HUDEP-2 (cell line): ENCODE data around the gene ASCC1.

Experiments
- DNase-seq, 76 experiments: peaks; one replicate each; lab custom pipeline; 2025; ENCODE audit not compliant: unreplicated experiment in 76 of 76; lab: John Stamatoyannopoulos, UW

Gene ASCC1

DNA sequence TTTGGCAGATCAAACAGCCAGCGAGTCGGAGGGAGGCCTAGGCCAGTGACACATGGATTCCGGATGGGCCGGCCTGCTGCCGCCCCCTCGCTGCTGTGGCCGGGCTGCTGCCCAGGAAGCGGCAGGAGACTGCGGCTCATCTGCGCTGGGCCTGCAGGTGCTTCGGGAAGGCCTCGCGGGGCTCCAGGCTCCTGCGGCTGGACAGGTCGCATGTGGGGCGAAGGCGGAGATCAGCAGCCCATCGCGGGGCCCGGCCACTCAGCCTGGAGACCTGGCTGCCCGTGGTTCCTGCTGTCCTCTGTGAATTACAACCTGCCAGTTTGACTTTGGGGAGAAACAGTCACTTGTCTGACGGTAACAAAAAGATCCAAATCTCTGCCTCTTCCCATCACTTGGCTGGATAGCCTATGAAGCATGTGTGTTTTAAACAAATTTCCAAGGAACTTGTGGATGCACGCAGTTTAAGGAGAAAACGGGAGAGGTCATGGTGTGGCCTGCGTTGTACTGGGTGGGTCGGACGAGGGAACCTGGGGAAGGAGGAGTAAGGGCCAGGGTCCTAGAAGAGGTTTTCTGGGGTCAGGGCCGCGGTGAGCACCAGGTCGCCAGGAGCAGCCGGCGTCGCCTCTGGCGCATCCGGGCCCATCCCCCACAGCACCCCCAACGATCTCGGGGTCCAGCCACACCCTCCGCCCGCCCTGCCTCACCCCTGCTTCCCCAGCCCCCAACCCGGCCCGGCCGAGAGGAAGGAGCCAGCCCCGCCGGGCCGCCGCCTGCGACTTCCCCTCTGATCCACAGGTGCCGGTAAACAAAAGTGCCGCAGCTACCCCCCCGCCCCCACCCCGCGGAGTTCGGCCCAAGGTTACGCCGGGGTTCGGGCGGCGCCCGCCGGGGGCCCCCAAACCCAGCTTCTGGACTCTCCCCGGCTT is 129.3 kb downstream of the ASCC1 start:
- no peak for DNase-seq

DNA sequence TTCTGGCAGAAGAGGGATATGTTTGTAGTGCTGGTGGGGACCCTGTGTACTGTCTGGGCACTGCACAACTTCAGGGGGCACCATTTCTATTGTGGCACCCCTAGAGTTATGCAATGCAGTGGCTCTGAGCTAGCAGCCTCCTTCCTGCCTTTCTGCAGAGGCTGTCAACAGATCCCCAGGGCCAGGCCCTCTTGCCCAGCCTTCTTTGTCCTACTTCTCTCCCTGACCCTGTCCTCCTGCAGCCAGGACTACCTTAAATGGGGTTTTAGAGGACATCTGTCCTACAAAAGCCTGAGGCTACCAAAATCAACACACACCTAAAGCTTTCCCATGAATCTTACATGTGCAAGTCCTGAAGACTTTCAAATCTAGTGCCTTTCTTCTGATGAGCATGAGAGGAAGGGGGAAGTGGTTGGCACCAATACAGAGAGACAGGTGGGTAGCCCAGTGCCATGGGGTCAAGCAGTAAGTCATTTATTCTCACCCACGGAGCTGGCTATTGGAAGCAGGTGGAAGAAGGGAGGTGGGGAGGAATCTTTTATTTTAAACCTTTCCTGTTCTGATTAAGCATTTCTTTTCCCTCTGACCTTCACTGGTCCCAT is 130.1 kb downstream of the ASCC1 start:
- DNase-seq = no peak

- DNase-seq = no peak
Measured at GRCh38 chr10:72085166-72085565, 130.9 kb downstream of the ASCC1 start.

GRCh38 chr10:72083790-72084459 is 132.2 kb downstream of the ASCC1 start:
- DNase-seq = no peak

DNA sequence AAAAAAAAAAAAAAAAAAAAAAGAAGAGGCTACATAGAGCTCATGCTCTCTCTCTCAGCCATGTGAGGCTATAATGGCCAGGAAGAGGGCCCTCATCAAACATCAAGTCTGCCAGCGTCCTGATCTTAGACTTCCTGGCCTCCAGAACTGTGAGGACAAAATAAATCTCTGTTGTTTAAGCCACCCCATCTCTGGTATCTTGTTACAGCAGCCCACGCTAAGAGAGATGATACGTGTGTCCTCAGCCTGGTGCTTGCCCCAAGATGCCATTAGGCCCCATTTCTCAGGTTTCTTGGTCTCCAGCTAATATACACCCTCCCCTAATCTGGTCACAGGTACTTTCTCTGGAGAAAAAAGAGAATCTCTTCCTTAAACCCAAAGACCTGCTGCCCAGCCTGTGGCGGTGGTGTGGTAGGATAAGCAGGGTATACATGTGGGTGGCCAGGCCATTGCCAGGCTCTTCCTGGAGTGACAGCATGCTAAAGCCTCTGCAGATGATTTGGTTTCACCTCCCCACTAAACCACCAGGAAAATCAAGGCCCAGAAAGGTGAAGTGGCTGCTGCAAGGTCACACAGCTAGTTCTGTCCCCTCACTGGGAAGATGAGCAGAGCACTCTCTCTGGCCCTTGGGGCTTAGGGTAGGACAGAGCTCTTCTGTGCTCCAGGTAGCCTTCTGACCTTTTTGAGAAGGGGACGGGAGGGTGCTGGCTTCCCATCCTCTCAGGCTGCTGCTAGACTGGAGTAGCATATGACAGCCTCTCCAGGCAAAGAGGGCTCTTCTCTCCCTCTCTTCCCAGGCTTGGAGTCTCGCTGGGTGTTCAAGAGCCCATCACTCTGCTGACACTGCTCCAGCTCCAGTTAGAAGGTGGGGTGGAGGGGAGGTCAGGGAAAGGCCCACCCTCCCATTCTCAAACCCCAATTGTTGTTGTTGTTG is 133.0 kb downstream of the ASCC1 start:
- DNase-seq = no peak

GRCh38 chr10:72081772-72082590 is 134.1 kb downstream of the ASCC1 start:
- DNase-seq = no peak

DNA sequence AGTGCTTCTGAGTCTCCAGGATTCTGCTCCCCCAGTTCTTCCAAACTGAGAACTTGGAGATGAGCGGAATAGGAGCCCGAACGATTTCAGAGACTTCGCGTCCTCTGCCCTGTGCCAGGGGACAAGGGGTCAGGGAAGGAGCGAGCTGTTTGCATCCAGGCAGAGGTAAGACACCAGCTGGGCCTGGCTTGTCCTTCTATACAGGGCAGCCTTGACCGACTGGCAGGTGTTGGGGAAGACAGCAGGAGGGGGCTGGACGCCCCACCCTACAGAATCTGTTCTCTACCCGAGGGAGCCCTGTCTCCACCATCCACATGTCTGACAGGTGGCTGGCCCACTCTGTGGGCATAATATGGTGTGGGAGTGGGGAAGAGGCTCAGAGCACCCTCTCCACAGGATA is 134.9 kb downstream of the ASCC1 start:
- no peak for DNase-seq

DNA sequence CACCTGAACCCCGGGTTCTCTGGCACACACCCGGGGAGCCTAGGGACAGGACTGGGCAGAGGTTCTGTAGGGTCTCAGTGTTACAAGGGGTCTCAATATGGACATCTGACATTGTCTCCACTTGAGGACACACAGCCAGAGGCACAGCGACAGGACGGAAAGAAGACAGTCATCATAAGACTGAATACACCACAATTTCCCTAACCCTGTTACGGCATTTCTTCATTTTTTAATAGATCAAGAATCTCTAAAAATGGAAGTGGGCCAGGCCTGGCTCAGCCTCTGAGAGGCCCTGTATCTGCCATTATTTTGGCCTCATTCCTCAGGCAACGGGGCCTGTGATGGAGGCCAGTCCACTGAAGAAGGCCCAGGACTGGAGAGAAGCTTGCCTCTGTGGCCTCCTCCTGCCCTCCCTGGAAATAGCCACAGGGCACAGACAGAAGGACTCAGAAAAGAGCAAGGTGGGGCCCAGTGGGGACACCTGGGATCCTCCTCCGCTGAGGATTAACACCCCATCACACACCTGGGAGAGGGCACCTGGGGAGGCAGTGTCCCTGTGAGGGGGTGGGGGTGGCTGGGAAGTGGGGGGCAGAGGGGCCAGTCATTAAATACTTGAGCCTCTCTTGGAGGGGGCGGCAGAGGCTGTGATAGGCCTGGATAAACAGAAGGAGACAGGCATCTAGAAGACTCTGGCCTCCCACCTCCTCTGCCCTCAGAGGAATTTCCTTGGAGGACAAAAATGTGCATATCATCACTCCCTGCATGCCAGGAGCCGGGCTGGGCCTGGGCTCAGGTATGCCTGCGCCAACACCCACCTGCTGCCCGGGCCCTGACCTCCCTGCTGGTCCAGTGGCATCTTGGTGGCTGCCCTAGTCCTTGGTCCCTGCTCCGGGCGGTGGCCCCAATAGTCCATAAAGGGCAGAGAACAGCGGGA is 135.8 kb downstream of the ASCC1 start:
- DNase-seq = no peak

GRCh38 chr10:72079356-72079755 is 136.7 kb downstream of the ASCC1 start:
- no peak for DNase-seq

- DNase-seq = no peak
Measured at GRCh38 chr10:72077275-72077990, 138.6 kb downstream of the ASCC1 start.

GRCh38 chr10:72076756-72077155 is 139.3 kb downstream of the ASCC1 start:
- no peak for DNase-seq

DNA sequence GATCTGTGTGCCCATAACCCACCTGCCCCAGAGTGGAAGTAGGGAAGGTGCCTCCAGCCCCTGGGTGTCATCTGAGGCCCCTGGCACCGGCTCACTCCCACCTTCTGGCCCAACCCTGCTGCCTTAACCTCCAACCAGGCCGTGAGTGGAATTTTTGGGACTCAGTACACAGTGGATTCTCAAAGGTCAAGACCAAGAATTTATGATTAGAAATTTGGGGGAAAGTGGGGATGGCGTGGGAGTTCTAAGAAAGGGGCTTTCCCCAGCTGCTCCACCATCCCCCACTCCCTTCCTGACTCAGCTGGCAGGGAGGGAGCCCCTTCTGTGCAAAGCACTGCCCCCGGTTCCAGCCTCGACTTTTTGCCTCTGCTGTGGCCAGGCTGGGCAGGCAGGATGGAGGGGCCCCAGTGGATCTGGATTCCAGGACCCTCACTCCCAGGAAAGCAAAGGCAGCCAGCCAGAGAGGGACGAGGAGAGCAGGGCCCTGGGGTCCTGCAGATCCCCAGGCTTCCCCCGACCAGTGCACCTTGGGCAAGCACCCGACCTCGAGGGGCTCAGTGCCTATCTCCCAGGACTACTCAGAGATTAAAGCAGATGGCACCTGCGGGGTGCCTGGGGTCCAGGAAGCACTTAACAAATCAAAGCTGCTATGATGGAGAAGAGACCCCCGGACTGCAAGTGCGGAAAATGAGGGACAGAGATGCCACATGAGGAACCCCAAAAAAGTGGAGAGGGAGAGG is 140.5 kb downstream of the ASCC1 start:
- DNase-seq = no peak

- DNase-seq = no peak
Measured at GRCh38 chr10:72074574-72075375, 141.3 kb downstream of the ASCC1 start.

DNA sequence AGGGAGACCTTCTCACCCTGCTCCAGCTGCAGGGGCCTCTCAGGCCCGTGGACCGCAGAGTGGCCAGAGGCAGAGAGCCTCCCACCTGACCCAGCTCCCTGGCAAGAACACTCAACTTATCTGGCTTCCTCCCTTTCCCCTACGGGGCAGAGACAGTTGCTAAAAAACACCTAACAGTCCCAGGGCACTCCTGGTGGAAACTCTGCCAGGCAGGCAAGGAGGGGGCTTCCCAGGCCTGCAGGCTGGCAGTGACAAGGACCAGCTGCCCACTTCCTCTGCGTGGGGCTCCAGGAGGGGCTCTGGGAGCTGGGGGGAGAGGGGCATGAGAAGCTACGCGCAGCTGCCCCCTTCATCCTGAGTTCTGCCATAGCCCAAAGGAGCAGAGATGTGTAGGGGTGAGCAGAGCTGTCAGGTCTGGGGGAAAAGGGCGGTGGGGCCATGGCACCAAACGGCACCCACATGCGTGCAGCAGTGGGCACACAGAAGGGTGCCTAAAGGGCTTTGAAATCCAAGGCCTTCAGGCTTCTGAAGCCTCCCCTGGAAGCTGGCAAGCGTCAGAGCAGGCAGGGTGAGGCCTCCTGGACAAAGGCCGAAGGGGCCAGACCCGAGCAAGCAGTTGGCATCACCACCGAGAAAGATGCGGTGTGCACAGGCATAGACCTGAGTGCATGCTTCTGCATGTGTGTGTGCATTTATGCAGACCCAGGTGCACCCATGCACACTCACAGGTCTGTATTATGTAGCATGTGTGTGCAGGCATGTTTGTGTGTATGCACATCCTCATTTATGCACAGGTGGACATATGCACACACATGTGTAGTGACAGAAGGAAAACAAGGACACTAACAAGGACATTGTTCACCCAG is 142.1 kb downstream of the ASCC1 start:
- DNase-seq = no peak

DNA sequence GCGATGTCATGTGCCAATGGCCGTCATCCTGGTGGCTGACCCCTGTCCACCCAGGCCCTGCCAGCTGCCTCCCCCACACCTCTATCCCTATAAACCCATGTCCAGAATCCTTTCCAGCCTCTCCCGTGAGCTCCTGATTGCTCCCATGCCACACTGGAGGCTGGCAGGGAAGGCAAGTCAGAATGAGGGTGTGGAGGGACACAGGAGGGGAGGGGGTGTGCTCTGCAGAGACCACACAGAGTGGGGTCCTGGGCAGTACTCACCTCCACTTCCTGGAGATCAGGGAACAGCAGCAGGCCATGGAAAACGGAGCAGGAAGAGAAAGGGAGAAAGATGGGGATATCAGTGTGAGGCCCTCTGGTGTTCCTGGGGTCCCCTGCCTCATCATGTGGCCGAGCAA is 143.4 kb downstream of the ASCC1 start:
- no peak for DNase-seq

DNA sequence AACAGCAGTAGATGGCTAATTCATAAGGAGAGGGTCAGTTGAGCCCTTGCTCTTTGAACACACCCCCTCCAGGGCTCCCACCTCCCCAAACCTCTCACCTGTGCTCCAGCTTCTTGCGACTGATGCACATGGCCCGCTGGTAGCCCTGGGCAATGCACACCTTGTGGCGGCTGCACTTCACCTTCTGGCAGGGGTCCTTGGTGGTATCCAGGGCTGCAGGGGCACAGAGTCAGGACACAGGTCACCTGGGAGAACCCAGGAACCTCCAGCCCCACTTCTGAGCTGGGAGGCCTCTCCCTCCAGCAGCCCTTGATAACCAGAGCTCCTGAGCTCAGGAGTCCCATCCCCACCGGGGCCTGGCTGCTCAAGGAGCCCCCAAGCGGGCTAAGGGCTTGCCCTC is 144.0 kb downstream of the ASCC1 start:
- no peak for DNase-seq
